ENCODE data around the gene ATP1A2.

Gene ATP1A2

DNA sequence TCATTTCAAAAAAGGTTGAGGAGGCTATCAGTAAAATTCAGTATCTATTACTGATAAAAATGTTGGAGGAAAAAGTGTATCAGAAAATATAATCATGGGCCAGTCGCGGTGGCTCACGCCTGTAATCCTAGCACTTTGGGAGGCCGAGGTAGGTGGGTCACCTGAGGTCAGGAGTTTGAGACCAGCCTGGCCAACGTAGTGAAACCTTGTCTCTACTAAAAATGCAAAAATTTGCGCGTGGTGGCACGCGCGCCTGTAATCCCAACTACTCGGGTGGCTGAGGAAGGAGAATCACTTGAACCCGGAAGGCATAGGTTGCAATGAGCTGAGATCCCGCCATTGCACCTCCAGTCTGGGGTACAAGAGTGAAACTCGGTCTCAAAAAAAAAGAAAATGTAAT is 30.5 kb downstream of the ATP1A2 start:
- no peak for DNase-seq (ENCODE audit: low read depth in 3 of 3)

DNA sequence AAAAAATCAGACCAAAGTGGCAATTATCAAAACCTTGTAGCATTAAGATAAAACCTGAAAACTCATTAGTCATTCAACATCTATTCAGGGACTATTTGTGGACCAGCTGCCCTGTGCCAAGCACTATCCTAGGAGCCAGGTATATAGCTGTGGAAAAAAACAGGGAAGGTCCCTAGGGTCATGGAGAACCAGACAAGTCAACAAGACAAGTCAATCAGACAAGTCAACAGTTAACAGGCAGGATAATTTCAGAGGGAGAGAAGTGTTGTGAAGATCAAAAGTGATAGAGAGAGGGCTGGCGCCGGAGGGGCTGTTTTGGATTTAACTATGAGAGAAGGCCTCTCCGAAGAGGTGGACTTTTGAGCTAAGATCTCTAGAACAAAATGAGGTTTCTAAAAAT is 32.6 kb downstream of the ATP1A2 start:
- no peak for DNase-seq (ENCODE audit: low read depth in 3 of 3)

DNA sequence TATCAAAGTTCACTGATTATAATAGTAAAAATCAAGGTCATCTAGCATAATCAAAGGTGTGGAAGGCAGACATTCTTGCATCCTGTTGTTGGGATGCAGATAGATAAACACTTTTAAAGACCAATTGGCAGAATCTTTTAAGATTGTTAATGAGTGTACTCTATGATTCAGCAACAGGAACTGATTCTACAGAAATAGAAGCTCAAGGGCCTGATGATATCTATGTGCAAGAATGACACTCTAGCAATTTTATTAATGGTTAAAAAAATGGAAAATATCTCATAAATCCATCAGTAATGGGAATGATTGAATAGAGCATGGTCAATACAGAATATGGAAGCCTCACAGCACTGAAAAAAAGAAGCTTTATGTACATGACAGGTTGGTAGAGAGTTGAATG is 33.7 kb downstream of the ATP1A2 start:
- DNase-seq (ENCODE audit: low read depth in 3 of 3): no peak

DNA sequence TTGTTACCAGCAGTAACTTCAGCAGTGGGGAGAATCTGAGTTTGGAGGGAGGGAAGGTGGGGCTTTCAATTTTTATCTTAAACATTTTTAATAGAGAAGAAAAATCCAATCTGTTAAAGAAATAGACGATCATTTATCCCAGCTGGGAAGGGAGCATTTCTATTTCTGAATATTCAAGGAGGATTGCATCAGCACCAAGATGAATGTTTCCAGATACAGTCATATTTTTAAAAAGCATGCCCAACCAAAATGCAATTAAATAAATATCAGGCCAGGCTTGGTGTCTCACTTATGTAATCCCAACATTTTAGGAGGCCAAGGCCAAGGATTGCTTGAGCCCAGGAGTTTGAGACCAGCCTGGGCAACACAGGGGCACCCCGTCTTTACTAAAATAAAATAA is 34.2 kb downstream of the ATP1A2 start:
- DNase-seq (ENCODE audit: low read depth in 3 of 3): no peak

DNA sequence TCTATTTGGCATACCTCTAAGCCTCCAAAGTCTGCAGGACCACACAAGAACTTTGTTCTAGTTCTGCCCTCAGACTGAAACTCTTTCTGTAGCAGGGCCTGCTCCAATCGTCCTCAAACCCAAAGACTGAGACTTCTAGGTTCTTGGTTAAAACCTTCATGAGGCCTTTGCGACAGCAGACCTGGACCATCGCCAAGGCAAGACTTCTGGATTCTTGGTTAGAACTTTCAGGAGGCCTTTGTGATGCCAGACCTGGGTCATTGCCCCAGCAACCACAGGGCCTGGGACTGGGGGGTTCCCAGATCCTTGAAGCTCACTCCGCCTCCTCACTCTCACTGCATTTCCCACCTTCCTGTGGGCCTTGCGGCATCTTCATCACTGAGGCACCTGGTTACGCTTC is 35.7 kb downstream of the ATP1A2 start, which contains the start of gene ATP1A4:
TSS of gene ATP1A4 (plus strand) at position 301 of the 400 bp plus-strand sequence. CDS start 438 bp downstream, outside the sequence.
- no peak for DNase-seq (ENCODE audit: low read depth in 3 of 3)

DNA sequence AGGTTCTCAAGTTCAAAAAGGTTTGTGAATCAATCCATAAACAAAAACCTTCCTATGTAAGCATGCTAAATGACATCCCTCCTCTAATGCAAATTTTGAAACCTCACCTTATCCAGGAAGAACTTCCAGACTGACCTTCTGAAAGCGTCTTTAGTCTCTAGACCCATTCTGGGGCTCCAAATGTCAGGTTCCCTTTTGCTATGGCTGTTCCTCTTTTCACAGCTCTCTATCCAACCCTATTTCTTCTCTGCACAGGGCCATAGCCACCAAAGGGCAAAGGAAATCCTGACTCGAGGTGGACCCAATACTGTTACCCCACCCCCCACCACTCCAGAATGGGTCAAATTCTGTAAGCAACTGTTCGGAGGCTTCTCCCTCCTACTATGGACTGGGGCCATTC is 39.2 kb downstream of the ATP1A2 start:
- no peak for DNase-seq (ENCODE audit: low read depth in 3 of 3)

DNA sequence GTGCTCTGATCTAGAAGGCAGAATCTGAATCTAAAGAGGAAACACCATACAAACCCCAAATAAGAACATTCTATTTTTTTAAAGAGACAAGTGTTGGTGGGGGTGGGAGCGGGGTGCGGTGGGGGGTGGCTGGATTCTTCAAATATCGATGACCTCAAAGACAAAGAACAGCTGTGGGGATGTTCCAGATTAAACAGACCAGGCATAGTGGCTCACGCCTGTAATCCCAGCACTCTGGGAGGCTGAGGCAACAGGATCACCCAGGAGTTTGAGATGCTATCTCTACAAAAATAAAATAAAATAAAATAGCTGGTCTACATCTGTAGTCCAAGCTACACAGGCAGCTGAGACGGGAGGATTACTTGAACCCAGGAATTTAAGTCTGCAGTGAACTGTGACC is 40.8 kb downstream of the ATP1A2 start:
- no peak for DNase-seq (ENCODE audit: low read depth in 3 of 3)

DNA sequence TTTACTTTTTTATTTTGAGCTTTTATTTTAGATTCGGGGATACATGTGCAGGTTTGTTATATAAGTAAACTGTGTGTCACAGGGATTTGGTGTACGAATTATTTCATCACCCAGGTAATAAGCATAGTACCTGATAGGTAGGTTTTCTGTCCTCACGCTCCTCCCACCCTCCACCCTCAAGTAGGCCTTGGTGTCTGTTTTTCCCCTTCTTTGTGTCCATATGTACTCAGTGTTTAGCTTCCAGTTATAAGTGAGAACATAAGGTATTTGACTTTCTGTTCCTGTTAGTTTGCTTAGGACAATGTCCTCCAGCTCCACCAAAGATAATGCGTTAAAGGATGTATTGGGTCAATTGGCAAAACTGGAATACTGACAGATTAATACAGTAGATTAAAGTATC is 41.6 kb downstream of the ATP1A2 start:
- DNase-seq (ENCODE audit: low read depth in 3 of 3): no peak

DNA sequence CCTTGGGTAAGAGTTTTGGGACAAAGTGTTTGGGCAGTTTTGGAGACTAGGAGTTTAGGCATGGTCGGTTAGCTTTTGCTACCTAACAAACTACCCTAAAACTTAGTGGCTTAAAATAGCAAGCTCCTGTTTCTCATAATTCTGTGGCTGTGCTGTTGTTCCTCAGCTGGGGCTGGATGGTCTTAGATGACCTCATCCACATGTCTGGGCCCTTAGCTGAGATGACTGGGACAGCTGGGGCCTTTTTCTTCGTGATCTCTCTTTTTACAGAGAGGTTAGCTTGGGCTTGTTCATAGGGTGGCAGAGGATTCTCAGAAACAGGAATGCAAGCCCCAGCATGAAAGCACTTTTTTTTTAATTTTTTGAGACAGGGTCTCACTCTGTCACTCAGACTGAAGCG is 42.5 kb downstream of the ATP1A2 start:
- no peak for DNase-seq (ENCODE audit: low read depth in 3 of 3)

DNA sequence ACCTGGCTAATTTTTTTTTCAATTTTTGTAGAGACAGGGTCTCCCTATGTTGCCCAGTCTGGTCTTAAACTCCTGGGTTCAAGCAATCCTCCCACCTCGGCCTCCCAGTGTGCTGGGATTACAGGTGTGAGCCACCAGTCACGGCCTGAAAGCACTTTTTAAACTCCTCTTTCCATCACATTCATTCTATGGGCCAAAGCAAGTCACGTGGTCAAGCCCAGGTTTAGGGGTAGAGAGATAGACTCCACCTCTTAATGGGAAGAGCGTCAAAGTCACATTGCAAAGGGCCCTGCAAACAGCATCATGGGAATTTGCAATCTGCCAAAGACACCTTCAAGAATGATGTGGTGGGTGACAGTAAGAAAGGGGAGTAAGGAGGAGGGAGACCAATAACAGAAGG is 43.0 kb downstream of the ATP1A2 start:
- no peak for DNase-seq (ENCODE audit: low read depth in 3 of 3)

DNA sequence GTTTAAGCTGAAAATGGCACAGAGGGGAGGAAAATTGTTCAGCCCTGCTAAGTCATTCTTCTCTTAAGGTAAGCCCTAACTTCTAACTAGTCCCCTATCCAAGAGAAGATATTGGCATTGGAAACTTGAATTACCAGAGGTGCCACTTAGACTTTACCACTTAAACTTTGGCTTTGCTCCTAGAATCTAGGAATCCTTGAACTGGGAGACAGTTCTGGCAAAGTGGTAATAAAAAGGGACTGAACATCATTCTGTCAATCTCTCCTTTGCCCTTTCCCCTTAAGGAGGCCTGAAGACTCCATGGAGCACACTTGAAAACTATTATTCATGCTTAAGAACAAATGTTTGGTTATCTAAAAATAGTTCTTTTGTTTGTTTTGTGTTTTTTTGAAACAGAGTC is 44.3 kb downstream of the ATP1A2 start:
- no peak for DNase-seq (ENCODE audit: low read depth in 3 of 3)

DNA sequence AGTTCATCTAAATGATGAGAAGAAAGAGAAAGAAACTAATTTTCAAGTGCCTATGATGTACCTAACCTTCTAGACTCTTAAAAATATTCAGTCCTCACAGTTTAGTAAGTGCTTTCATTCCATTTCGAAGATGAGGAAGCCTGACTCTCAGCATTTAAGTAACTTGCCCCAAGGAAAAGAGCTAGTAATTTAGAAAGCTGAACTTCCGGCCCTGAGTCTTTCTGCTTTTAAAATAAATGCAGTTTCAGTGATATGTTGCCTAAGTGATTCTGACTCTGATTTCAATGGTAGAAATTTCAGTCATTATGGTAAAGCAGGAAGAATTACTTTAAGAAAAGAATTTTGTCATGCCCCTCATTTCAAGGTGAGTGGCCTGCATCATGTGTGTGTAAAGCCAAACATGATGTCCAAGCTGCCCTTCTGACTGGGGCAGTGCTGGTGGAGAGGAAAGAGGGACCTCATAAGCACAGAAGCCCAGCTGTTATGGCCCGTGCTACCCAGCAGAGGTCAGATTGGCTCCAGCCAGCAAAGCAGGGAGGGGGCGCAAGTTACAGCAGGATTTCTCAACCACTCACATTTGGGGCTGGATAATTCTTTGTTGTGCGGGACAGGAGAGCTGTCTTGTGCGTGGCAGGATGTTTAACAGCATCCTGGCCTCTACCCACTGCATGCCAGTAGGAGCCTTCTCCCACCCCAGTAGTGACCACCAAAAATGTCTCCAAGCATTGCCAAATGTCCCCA is 46.6 kb downstream of the ATP1A2 start:
- DNase-seq (ENCODE audit: low read depth in 3 of 3): no peak

DNA sequence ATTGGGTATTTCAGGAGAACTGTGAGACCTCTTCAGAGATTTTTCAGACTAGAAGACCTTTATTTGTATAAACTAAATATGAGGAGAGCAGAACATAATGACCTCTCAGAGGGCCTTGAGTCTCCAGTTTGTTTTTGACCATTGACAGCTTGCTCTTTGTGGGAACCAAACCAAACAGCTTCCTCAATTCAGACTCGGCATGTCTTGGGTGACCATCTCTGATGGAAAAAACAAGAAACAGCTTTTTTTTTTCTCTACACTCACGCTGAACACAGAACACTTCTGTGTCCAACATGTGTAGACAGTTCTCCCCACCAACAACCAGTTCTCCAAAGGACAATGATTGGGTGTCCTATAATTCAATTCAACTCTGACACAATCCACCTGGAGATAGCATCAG is 47.4 kb downstream of the ATP1A2 start:
- no peak for DNase-seq (ENCODE audit: low read depth in 3 of 3)

DNA sequence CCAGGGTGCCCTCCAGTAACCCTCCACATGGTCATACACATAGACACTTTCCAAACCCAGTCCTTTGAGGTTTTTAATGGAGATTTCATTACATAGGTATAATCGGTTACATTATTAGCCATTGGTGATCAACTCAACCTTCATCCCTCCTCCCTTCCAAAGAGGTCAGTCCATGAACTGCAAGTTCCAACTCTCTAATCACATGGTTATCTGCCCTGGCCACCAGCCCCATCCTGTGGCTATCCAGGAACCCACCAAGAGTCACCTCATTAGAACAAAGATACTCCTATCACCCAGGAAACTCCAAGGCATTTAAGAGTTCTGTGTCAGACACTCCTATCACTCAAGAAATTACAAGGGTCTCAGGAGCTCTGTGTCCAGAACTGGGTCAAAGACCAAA is 48.1 kb downstream of the ATP1A2 start:
- DNase-seq (ENCODE audit: low read depth in 3 of 3): no peak

DNA sequence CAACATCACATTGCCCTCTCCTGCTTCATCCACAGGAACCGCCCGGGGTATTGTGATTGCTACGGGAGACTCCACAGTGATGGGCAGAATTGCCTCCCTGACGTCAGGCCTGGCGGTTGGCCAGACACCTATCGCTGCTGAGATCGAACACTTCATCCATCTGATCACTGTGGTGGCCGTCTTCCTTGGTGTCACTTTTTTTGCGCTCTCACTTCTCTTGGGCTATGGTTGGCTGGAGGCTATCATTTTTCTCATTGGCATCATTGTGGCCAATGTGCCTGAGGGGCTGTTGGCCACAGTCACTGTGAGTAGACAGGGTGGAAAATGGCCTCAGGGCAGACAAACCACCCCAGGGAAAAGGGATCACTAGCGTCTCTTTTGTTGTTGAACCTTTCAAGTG is 48.6 kb downstream of the ATP1A2 start:
- no peak for DNase-seq (ENCODE audit: low read depth in 3 of 3)

DNA sequence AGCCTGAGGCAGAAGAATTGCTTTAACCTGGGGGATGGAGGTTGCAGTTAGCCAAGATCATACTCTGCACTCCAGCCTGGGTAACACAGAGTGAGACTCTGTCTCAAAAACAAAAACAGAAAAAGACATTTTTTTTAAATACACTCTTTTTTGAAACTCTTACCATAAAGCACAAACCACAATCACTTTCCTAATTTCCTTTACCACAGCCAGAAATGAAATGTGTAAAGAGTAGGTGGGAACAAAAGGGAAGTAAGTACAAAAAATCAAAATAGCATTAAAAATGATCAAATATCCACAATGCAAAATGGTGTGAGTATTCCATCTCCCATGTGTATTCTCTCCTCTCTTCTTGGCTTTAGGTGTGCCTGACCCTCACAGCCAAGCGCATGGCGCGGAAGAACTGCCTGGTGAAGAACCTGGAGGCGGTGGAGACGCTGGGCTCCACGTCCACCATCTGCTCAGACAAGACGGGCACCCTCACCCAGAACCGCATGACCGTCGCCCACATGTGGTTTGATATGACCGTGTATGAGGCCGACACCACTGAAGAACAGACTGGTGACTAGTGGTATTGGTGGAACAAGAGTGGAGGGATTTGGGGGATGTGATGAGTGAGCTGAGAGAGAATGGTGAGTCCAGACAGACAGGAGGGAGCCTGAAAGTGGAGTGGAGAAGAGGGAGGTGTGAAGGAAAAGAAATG is 50.8 kb downstream of the ATP1A2 start:
- DNase-seq (ENCODE audit: low read depth in 3 of 3): no peak

DNA sequence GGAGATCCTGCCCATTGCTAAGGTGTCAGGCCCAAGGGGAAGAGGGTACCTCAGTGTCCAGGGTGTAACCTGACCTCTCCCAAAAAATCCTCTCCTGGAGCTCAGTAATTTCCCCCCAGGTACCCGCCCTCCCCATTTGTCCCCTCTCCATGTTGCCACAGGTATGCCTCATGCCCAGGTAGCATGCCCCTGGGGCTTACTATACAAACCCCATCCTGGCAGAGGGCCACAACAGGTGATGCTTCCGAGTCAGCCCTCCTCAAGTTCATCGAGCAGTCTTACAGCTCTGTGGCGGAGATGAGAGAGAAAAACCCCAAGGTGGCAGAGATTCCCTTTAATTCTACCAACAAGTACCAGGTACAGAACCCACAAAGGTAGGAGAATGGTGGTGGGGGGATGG is 51.5 kb downstream of the ATP1A2 start:
- no peak for DNase-seq (ENCODE audit: low read depth in 3 of 3)

DNA sequence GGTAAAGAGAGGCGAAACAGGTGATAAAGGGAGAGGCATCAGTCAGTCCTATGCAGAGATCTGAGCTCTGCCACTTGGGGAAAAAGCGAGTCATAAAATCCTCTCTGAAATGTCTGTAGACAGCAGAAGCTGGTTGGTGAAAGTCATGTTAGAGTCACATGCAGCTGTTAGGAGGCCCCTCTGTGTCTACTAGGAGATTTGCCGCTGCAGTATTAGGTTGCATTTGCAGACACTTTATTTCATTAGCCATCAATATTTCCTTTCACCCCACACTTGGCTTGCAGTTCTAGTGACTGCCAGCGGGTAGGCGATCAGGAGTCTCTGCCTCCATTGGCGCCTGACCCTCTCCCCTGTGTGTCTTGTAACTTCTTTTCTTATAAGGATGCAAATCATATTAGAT is 52.0 kb downstream of the ATP1A2 start:
- DNase-seq (ENCODE audit: low read depth in 3 of 3): peak in 1 of 3 donors; percentile 10

DNA sequence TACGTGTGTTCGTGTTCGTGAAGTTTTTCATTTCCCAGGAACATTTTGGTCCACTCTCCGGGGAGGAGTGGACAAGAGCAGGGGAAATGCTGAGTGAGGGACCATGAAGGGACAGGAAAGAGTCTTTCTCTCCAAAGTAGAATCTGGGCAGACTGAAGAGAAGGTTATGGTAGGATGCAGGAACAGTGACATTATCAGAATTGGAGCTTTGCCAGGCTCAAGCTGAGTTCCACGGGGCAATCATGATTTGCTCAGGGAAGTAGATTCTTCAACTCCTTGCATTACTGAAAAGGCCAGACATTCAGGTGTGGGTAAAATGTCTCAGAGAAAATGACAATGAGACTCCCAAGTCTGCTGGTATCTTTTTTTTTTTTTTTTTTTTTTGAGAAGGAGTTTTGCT is 52.5 kb downstream of the ATP1A2 start:
- DNase-seq (ENCODE audit: low read depth in 3 of 3): no peak

DNA sequence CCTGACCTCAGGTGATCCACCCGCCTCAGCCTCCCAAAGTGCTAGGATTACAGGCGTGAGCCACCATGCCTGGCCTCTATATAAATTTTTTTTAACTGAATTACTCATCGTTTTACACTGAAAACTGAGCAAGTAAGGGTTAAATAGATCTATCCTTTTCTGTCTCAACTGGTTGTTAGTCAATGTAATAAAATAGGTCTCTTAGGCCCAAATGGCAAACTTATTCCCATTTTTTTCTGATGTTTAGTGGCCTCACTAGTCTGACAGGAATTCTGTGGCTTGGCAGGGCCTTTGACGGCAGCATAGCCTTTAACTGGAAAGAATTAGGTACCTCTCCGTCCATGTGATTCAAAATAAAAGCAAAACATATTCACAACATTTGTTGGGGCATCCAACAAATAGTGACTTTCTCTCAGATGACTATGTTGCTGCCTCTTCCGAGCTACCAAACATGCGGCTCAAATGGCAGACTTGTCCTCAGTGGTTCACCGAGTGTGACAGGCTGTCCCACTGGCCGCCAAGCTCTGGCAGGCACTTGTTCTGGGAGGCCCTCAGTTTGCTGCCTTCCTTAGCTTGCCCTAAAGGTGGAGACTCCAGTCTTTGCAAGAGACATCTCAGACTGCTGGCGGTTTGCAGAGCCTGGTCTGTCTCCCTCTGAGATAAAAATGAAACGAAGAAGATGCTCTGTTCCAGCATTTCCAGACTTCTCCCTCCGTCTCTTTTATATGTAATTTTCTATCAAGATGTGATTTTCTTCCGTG is 53.2 kb downstream of the ATP1A2 start:
- DNase-seq (ENCODE audit: low read depth in 3 of 3): no peak

DNA sequence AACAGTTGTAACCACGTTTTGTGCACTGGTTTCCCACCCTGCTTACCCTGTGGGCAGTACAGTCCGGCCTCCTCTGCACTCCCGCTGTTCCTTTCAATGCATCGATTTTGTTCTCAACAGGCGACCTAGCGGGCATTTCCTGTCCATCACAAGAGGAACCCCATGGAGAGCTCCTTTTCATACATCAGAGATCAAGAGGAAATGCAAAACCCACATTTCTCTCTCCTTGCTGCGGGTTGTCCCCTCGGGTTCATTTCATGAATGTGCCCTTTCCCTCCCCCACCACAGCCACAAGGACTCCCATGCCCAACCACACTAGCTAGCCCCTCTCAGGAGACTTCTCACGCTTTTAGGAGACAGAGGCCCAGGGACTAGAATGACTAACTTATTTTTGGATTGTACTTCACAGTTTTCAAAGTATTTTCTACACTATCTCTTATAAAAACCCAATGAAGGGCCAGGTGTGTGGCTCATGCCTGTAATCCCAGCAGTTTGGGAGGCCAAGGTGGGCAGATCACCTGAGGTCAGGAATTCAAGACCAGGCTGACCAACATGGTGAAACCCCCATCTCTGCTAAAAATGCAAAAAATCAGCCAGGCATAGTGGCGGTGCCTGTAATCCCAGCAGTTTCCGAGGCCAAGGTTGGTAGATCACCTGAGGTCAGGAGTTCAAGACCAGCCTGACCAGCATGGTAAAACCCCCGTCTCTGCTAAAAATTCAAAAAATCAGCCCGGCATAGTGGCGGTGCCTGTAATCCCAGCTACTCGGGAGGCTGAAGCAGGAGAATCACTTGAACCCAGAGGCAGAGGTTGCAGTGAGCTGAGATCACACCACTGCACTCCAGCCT is 54.2 kb downstream of the ATP1A2 start:
- DNase-seq (ENCODE audit: low read depth in 3 of 3): peak in 1 of 3 donors; percentile 12

DNA sequence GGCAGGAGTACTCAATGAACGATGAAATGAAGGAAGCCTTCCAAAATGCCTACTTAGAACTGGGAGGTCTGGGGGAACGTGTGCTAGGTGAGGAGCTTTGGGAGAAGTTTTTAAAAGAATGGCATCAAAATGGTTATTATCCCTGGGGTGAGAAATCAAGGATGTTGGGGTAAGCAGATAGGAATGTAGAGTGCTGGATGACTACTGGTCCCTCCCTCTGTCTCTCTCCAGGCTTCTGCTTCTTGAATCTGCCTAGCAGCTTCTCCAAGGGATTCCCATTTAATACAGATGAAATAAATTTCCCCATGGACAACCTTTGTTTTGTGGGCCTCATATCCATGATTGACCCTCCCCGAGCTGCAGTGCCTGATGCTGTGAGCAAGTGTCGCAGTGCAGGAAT is 55.8 kb downstream of the ATP1A2 start:
- DNase-seq (ENCODE audit: low read depth in 3 of 3): no peak
